WERI-Rb-1 (cell line): ENCODE results near the gene ETHE1.

ENCODE experiments used
- DNase-seq: peaks from one replicate; pipeline ENCODE4 v3.0.0-alpha.2; 2020
- H3K27ac ChIP-seq: fragments of 250-450 bp; sonication (Bioruptor Pico); 2 replicates; pipeline ENCODE4 v1.5.1; 2020; ENCODE audit warnings: mild to moderate bottlenecking, moderate library complexity
- H3K27me3 ChIP-seq: fragments of 250-450 bp; sonication (Bioruptor Pico); 2 replicates; pipeline ENCODE4 v1.5.1; 2021; ENCODE audit warnings: mild to moderate bottlenecking, low read depth, moderate library complexity; ENCODE audit not compliant: insufficient read depth, severe bottlenecking
- H3K36me3 ChIP-seq: fragments of 250-450 bp; sonication (Bioruptor Pico); 2 replicates; pipeline ENCODE4 v1.5.1; 2020; ENCODE audit warnings: mild to moderate bottlenecking, moderate library complexity
- H3K4me3 ChIP-seq: 2 replicates; pipeline ENCODE4 v1.5.1; 2011; ENCODE audit warnings: low read depth, mild to moderate bottlenecking, control low read depth, low read length
- H3K9me3 ChIP-seq: fragments of 250-450 bp; sonication (Bioruptor Pico); 2 replicates; pipeline ENCODE4 v1.5.1; 2021; ENCODE audit warnings: mild to moderate bottlenecking, moderate library complexity; ENCODE audit not compliant: severe bottlenecking
- TF ChIP-seq, protein P1 (sequence below): IDR thresholded peaks from 2 replicates; pipeline ENCODE4 v1.5.1; 2011; ENCODE audit warnings: low read depth, mild to moderate bottlenecking, control low read depth, inconsistent platforms, low read length

ETHE1 gene

DNA sequence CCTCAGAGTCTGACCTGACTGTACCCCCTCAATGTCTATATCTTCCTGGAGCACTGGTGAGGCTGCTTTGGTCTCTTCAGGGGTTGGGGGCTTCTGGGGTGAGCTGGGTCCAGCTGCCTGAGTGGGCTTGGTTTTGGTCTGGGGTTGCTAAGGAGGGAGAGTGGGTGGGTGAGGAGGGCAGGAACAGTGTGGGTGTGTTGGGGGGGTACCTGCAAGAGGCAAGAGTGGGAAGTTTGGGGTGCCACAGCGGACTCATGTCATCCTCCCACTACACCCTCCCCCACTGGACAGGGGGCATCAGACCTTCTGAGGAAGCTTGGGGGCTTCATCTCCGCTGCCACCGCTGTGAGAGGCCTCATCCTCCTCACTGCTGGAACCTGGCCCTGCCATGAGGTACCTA is 19.6 kb upstream of the ETHE1 start:
- DNase-seq: no peak
- Histone ChIP-seq H3K27me3 (no peaks in the 10 kb centered on the region), H3K27ac (no peak overlapping the region), H3K9me3 (no peaks in the 10 kb centered on the region), H3K36me3 (peaks cover 59% of the 10 kb centered on the region), H3K4me3 (no peak overlapping the region)
- TF ChIP-seq, protein P1, sequence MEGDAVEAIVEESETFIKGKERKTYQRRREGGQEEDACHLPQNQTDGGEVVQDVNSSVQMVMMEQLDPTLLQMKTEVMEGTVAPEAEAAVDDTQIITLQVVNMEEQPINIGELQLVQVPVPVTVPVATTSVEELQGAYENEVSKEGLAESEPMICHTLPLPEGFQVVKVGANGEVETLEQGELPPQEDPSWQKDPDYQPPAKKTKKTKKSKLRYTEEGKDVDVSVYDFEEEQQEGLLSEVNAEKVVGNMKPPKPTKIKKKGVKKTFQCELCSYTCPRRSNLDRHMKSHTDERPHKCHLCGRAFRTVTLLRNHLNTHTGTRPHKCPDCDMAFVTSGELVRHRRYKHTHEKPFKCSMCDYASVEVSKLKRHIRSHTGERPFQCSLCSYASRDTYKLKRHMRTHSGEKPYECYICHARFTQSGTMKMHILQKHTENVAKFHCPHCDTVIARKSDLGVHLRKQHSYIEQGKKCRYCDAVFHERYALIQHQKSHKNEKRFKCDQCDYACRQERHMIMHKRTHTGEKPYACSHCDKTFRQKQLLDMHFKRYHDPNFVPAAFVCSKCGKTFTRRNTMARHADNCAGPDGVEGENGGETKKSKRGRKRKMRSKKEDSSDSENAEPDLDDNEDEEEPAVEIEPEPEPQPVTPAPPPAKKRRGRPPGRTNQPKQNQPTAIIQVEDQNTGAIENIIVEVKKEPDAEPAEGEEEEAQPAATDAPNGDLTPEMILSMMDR: no peak

DNA sequence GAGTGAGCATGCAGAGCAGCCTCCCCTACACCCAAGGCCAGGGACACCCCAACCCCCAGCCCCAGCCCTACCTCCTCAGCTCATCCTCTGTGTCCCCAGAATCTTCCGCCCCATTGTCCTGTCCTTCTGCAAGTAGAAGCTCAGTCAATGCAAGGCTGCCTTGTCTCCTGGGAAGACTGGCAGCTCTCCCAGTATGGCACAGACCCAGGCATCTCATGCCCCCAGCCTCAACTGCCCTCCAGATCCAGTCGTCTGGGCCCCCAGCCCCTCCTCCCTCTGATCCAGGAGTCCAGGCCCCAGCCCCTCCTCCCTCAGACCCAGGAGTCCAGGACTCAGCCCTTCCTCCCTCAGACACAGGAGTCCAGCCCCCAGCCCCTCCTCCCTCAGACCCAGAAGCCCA is 19.0 kb upstream of the ETHE1 start:
- Histone ChIP-seq H3K9me3 (no peaks in the 10 kb centered on the region), H3K27me3 (no peaks in the 10 kb centered on the region), H3K4me3 (no peak overlapping the region), H3K36me3 (peaks cover 59% of the 10 kb centered on the region), H3K27ac (no peak overlapping the region; the same call in 1 of the 2 replicates)
- TF ChIP-seq, protein P1: no peak
- DNase-seq: no peak

DNA sequence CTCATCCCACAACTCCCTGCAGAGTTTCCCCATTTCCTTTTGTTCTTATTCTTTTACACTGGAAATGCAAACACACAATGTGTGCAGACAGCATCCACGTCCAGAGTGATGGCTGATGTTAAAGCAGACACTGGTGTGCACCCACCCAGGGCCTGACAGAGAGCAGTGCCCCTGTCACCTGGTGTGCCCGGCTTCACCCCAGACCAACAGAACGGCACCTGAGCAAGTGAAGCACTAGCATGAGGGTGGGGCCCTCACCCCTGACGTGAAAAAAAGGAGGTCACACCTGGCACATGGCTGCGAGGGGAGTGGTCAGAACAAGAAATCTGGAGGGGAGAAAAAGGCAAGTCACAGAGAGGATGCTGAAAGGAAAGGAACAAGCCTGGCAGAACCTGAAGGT is 18.3 kb upstream of the ETHE1 start:
- DNase-seq: no peak
- Histone ChIP-seq H3K9me3 (no peaks in the 10 kb centered on the region), H3K36me3 (peaks cover 61% of the 10 kb centered on the region), H3K4me3 (no peak overlapping the region), H3K27me3 (no peaks in the 10 kb centered on the region), H3K27ac (no peak overlapping the region)
- TF ChIP-seq, protein P1: no peak

DNA sequence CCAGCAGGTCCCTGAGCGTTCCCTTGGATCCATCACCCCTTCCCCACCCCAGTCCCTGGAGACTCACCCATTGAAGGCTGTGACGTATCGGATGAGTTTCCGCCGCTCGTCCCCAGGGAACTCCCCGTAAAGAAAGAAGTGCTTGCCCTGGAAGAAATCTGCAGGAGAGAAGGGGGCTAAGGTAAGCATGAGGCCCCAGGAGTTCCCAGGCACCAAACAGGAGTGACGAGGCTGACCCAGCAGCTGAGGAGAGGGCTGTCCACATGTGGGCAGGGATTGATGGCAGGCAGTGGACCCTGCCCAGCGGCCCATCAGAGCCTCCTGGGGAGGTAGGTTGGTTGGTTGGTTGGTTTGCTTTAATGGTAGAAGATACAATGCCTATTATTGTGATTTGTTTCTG is 17.1 kb upstream of the ETHE1 start:
- TF ChIP-seq, protein P1: no peak
- H3K36me3 ChIP-seq: peaks cover 59% of the 10 kb centered on the region
- H3K4me3 ChIP-seq: no peak overlapping the region
- H3K27me3 ChIP-seq: no peaks in the 10 kb centered on the region
- DNase-seq: no peak
- no peak overlapping the region for H3K27ac ChIP-seq
- H3K9me3 ChIP-seq: peaks cover 5% of the 10 kb centered on the region

DNA sequence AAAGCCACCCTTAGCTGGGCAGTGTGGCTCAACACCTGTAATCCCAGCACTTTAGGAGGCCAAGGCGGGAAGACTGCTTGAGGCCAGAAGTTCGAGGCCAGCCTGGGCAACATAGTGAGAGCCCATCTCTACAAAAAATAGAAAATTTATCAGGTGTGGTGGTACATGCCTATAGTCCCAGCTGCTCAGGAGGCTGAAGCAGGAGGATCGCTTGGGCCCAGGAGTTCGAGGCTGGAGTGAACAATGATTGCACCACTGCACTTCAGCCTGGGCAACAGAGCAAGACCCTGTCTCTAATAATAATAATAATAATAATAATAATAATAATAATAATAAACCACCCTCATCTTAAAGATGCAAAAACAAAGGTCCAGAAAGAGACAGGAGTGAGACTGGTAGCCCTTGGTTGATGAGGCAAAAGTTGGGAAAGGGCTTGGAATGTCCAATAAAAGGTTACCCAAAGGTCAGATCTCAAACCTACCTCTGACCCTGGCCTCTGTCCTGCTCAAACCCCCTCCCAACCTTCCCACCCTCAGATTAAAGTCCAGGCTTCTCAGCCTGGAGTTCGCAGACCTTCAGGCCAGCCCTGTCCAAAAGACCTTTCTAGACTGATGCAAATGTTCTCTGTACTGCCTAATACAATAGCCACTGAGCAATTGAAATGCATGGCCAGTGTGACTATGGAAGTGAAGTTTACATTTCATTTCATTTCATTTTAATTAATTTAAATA is 15.1 kb upstream of the ETHE1 start:
- Histone ChIP-seq H3K4me3 (no peak overlapping the region), H3K36me3 (peaks cover 68% of the 10 kb centered on the region), H3K9me3 (peaks cover 8% of the 10 kb centered on the region), H3K27ac (no peak overlapping the region), H3K27me3 (no peaks in the 10 kb centered on the region)
- DNase-seq: no peak
- TF ChIP-seq, protein P1: no peak

DNA sequence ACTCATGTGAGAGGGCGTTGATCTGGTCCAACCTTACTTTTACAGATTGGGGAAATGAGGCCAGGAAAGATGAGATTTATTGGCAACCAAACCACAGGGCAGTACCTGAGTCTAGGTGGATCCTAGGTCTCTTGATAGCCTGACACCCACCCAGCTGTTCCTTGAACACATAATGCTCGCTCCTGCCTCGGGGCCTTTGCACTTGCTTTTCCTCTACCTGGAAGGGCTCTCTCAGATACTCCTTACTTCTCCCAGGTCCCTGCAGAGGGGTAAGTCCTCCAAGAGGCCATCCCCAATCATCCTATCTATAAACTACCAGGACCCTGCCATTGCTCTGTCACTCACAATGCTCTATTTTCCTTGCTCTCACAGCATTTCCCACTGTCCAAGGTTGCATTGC is 13.4 kb upstream of the ETHE1 start:
- no peak overlapping the region for H3K4me3 ChIP-seq
- no peaks in the 10 kb centered on the region for H3K27me3 ChIP-seq
- TF ChIP-seq, protein P1: no peak
- DNase-seq: no peak
- H3K9me3 ChIP-seq: peaks cover 8% of the 10 kb centered on the region
- peaks cover 68% of the 10 kb centered on the region for H3K36me3 ChIP-seq
- no peak overlapping the region for H3K27ac ChIP-seq
